Panc1 (cell line): Measurements from ENCODE around the gene TENT4B. TPM values are rescaled to one million over a fixed set of nuclear protein-coding genes. Genes with fewer than 3 reads are reported as not detected.

ENCODE experiments used
- ATAC-seq: fragments of 200-7000 bp; cut with Tn5 transposase; 2 replicates; pipeline ENCODE4 v1.9.1; 2020; ENCODE audit warnings: mild to moderate bottlenecking, moderate library complexity
- BruUV-seq: library from RNA; stranded (reverse); fragments of 400-500 nt; replicated peaks from 2 replicates; lab custom pipeline; 2021; lab: Mats Ljungman, UMichigan
- CTCF ChIA-PET: fragments of 300-600 bp; sonication (Branson Sonifier 250); formaldehyde crosslinking; loops from one replicate; lab custom pipeline; 2022; ENCODE audit warnings: antibody characterized with exemption; lab: Charles Lee
- POLR2A ChIA-PET: fragments of 300-600 bp; sonication (Branson Sonifier 250); formaldehyde crosslinking; loops from one replicate; lab custom pipeline; 2022; ENCODE audit warnings: antibody characterized with exemption; lab: Charles Lee
- DNase-seq: peaks from one replicate; pipeline ENCODE4 v3.0.0-alpha.2; 2010; ENCODE audit warnings: low read depth, low spot score
- H3K27ac ChIP-seq: 2 replicates; pipeline ENCODE4 v1.5.1; 2011; ENCODE audit warnings: mild to moderate bottlenecking, low read length, inconsistent platforms
- H3K27me3 ChIP-seq: fragments of 200-500 bp; sonication (Bioruptor generic); 2 replicates; pipeline ENCODE4 v1.6.0; 2014; ENCODE audit warnings: low read length, inconsistent platforms; ENCODE audit not compliant: control insufficient read depth, insufficient read depth
- H3K36me3 ChIP-seq: fragments of 200-500 bp; sonication (Bioruptor generic); 2 replicates; pipeline ENCODE4 v1.5.1; 2014; ENCODE audit warnings: inconsistent platforms, mild to moderate bottlenecking, low read length, moderate library complexity; ENCODE audit not compliant: control insufficient read depth, insufficient read depth
- H3K4me1 ChIP-seq: 2 replicates; pipeline ENCODE4 v1.5.1; 2011; ENCODE audit warnings: inconsistent platforms, mild to moderate bottlenecking, low read length, moderate library complexity; ENCODE audit not compliant: control insufficient read depth, insufficient read depth
- H3K4me3 ChIP-seq, 2 experiments: 2 replicates each; pipeline ENCODE4 v1.5.1; 2011 to 2012; ENCODE audit warnings: low read depth in 2 of 2, low read length in 2 of 2, mild to moderate bottlenecking in 2 of 2, inconsistent platforms in 1 of 2, moderate library complexity in 1 of 2
- H3K9me3 ChIP-seq: fragments of 200-500 bp; sonication (Bioruptor generic); 2 replicates; pipeline ENCODE4 v1.5.1; 2014; ENCODE audit warnings: low read depth, mild to moderate bottlenecking, inconsistent platforms, low read length, moderate library complexity; ENCODE audit not compliant: control insufficient read depth, insufficient read depth
- POLR2AphosphoS5 ChIP-seq: IDR thresholded peaks from 2 replicates; pipeline ENCODE4 v1.6.1; 2012; ENCODE audit warnings: mild to moderate bottlenecking, low read depth, low read length, moderate library complexity
- SIN3A ChIP-seq: IDR thresholded peaks from 2 replicates; pipeline ENCODE4 v1.6.1; 2012; ENCODE audit warnings: low read depth, mild to moderate bottlenecking, low read length, moderate library complexity, borderline replicate concordance; ENCODE audit not compliant: insufficient read depth
- TCF7L2 ChIP-seq: IDR thresholded peaks from 2 replicates; pipeline ENCODE4 v1.6.1; 2011; ENCODE audit warnings: mild to moderate bottlenecking, low read depth, low read length, inconsistent platforms
- in situ Hi-C: cut with HindIII; loops from 2 replicates; pipeline ENCODE4 v1.10.0; 2016; ENCODE audit warnings: low sequenced_read_pairs, low pct_unique_long_range_greater_than_20kb
- intact Hi-C: fragments of 100-400 bp; cut with micrococcal nuclease; formaldehyde crosslinking; loops from one replicate; pipeline ENCODE4 v1.10.0; 2022; ENCODE audit not compliant: unreplicated experiment
- total RNA-seq: library from RNA; stranded (reverse); gene quantifications from one replicate; pipeline ENCODE4 v1.2.1, GENCODE V29; 2021; ENCODE audit not compliant: unreplicated experiment
- TF ChIP-seq, protein P1 (sequence below), 2 experiments: IDR thresholded peaks; 2 replicates each; pipeline ENCODE4 v1.6.1; 2011 to 2012; ENCODE audit warnings: low read depth in 2 of 2, control low read depth in 1 of 2, low read length in 1 of 2, mild to moderate bottlenecking in 1 of 2, moderate library complexity in 1 of 2; ENCODE audit not compliant: insufficient read depth in 1 of 2
- TF ChIP-seq, protein P2 (sequence below): fragments of 450-650 bp; IDR thresholded peaks from 2 replicates; pipeline ENCODE4 v1.5.1; 2017; ENCODE audit warnings: mild to moderate bottlenecking

The TENT4B gene
- total RNA-seq, 1 experiment from 2014 or later, result 9.7 TPM

DNA sequence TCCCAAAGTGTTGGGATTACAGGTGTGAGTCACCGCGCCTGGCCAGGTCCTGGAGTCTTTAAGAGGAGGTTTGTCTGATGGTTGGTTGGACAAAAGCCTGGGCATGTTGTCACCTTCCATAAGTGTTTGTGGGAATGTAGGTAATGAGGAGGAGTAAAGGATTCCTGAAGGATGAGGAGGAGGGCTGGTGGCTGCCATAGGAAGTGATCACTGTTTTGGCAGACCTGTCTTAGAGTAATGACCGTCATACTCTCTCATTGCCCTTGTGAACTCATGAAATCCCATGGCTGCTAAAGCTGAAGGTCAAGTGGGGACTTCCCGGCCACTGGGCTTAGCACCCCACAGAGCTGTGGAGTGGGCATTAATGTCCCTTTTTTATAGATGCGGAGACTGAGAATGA lies 40.5 kb downstream of the TENT4B start:
- POLR2A ChIA-PET, result no interaction called here
- Histone ChIP-seq H3K36me3 (no peaks in the 10 kb centered on the region), H3K4me3 (no peak overlapping the region), H3K27me3 (no peaks in the 10 kb centered on the region), H3K27ac (no peak overlapping the region), H3K4me1 (no peaks in the 10 kb centered on the region), H3K9me3 (no peaks in the 10 kb centered on the region)
- DNase-seq (no peak), ATAC-seq (no peak)
- TF ChIP-seq SIN3A (no peak), TCF7L2 (no peak), POLR2AphosphoS5 (no peak)
- TF ChIP-seq, protein P1, sequence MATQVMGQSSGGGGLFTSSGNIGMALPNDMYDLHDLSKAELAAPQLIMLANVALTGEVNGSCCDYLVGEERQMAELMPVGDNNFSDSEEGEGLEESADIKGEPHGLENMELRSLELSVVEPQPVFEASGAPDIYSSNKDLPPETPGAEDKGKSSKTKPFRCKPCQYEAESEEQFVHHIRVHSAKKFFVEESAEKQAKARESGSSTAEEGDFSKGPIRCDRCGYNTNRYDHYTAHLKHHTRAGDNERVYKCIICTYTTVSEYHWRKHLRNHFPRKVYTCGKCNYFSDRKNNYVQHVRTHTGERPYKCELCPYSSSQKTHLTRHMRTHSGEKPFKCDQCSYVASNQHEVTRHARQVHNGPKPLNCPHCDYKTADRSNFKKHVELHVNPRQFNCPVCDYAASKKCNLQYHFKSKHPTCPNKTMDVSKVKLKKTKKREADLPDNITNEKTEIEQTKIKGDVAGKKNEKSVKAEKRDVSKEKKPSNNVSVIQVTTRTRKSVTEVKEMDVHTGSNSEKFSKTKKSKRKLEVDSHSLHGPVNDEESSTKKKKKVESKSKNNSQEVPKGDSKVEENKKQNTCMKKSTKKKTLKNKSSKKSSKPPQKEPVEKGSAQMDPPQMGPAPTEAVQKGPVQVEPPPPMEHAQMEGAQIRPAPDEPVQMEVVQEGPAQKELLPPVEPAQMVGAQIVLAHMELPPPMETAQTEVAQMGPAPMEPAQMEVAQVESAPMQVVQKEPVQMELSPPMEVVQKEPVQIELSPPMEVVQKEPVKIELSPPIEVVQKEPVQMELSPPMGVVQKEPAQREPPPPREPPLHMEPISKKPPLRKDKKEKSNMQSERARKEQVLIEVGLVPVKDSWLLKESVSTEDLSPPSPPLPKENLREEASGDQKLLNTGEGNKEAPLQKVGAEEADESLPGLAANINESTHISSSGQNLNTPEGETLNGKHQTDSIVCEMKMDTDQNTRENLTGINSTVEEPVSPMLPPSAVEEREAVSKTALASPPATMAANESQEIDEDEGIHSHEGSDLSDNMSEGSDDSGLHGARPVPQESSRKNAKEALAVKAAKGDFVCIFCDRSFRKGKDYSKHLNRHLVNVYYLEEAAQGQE (IDR thresholded peaks at IDR 0.05; ENCODE audit: insufficient read depth in 1 of 2, low read depth in 2 of 2, low read length in 1 of 2), result no peak
- TF ChIP-seq, protein P2, sequence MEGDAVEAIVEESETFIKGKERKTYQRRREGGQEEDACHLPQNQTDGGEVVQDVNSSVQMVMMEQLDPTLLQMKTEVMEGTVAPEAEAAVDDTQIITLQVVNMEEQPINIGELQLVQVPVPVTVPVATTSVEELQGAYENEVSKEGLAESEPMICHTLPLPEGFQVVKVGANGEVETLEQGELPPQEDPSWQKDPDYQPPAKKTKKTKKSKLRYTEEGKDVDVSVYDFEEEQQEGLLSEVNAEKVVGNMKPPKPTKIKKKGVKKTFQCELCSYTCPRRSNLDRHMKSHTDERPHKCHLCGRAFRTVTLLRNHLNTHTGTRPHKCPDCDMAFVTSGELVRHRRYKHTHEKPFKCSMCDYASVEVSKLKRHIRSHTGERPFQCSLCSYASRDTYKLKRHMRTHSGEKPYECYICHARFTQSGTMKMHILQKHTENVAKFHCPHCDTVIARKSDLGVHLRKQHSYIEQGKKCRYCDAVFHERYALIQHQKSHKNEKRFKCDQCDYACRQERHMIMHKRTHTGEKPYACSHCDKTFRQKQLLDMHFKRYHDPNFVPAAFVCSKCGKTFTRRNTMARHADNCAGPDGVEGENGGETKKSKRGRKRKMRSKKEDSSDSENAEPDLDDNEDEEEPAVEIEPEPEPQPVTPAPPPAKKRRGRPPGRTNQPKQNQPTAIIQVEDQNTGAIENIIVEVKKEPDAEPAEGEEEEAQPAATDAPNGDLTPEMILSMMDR, result no peak
- CTCF ChIA-PET, result no interaction called here
- intact Hi-C loops, result no loop called here
- BruUV-seq, result no TSS peak
- in situ Hi-C loops, result no loop called here

DNA sequence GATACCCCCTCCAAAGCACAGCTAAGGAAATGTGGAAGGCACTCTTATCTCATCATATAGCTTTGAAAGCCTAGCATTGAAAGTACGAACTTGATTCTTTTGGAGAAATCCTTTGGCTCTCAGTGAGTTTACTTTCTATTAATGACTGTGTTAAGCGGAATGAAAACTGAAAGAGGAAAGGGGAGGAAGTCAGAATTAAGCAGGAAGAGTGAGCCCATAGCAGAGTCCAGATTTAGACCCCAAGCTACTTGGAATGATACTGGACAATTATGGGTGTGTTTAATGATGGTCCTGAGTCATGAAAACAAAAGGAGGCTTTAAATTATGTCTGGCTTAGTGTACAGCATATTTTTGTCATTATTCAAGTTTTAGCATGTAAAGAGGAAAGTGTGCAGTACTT lies 42.2 kb downstream of the TENT4B start:
- POLR2A ChIA-PET, result no interaction called here
- Histone ChIP-seq H3K27ac (no peak overlapping the region), H3K27me3 (no peaks in the 10 kb centered on the region), H3K4me3 (no peak overlapping the region), H3K36me3 (no peaks in the 10 kb centered on the region), H3K9me3 (no peaks in the 10 kb centered on the region), H3K4me1 (no peaks in the 10 kb centered on the region)
- no TSS peak for BruUV-seq
- DNase-seq, result no peak
- CTCF ChIA-PET, result no interaction called here
- in situ Hi-C loops (no loop called here), intact Hi-C loops (no loop called here)
- no peak for ATAC-seq
- TF ChIP-seq SIN3A, result no peak
- TF ChIP-seq, protein P2, result no peak
- TF ChIP-seq, protein P1 (IDR thresholded peaks at IDR 0.05; ENCODE audit: insufficient read depth in 1 of 2, low read depth in 2 of 2, low read length in 1 of 2), result no peak
- TF ChIP-seq TCF7L2, result no peak
- TF ChIP-seq POLR2AphosphoS5, result no peak
